CD4-positive, alpha-beta memory T cell (primary cell): ENCODE data around the gene ZDHHC14. TPM values are rescaled to one million over a fixed set of nuclear protein-coding genes. Genes with fewer than 3 reads are reported as not detected.

Source experiments
- CTCF ChIA-PET: fragments of 350-600 bp; sonication (Branson Sonifier 250); formaldehyde crosslinking; loops from one replicate; lab custom pipeline; 2021; ENCODE audit warnings: inconsistent platforms; ENCODE audit not compliant: partially characterized antibody; lab: Charles Lee
- POLR2A ChIA-PET: fragments of 350-600 bp; sonication (Branson Sonifier 250); formaldehyde crosslinking; loops from one replicate; lab custom pipeline; 2021; ENCODE audit not compliant: partially characterized antibody; lab: Charles Lee
- DNase-seq, 5 donors: peaks; one replicate each; pipeline versions ENCODE4 v3.0.0 to v3.0.0-alpha.2; 2020 to 2022; ENCODE audit warnings: mixed read lengths in 1 of 5
- H3K27ac ChIP-seq: one replicate; pipeline ENCODE4 v1.7.0; 2013; ENCODE audit warnings: low read depth, low read length
- H3K27me3 ChIP-seq: 2 replicates; pipeline ENCODE4 v1.7.0; 2013; ENCODE audit warnings: mild to moderate bottlenecking, low read length, moderate library complexity; ENCODE audit not compliant: insufficient read depth
- H3K36me3 ChIP-seq: 2 replicates; pipeline ENCODE4 v1.7.0; 2013; ENCODE audit warnings: mild to moderate bottlenecking, low read length, moderate library complexity; ENCODE audit not compliant: insufficient read depth
- H3K4me1 ChIP-seq: 2 replicates; pipeline ENCODE4 v1.7.0; 2013; ENCODE audit warnings: mild to moderate bottlenecking, low read length, moderate library complexity; ENCODE audit not compliant: insufficient read depth
- H3K4me3 ChIP-seq, 2 donors: one replicate each; pipeline ENCODE4 v1.7.0; 2013; ENCODE audit warnings: low read length in 2 of 2, mild to moderate bottlenecking in 1 of 2
- H3K9me3 ChIP-seq, 2 donors: one replicate each; pipeline ENCODE4 v1.7.0; 2013; ENCODE audit warnings: low read length in 2 of 2, control low read depth in 1 of 2; ENCODE audit not compliant: control insufficient read depth in 1 of 2
- H3K27ac Mint-ChIP-seq, 7 donors: one replicate each; pipeline ENCODE4 v1.8.0; 2020 to 2021; ENCODE audit warnings: mixed read lengths in 7 of 7, mild to moderate bottlenecking in 6 of 7, inconsistent platforms in 3 of 7, moderate library complexity in 3 of 7
- H3K27me3 Mint-ChIP-seq, 2 donors: one replicate each; pipeline ENCODE4 v1.8.0; 2020 to 2021; ENCODE audit warnings: mixed read lengths in 2 of 2
- H3K36me3 Mint-ChIP-seq, 2 donors: one replicate each; pipeline ENCODE4 v1.8.0; 2020 to 2021; ENCODE audit warnings: mixed read lengths in 2 of 2, inconsistent platforms in 1 of 2, mild to moderate bottlenecking in 1 of 2
- H3K4me1 Mint-ChIP-seq, 4 donors: one replicate each; pipeline ENCODE4 v1.8.0; 2020 to 2021; ENCODE audit warnings: mixed read lengths in 4 of 4, mild to moderate bottlenecking in 1 of 4
- H3K4me3 Mint-ChIP-seq, 8 donors: one replicate each; pipeline ENCODE4 v1.8.0; 2020 to 2021; ENCODE audit warnings: mixed read lengths in 8 of 8, mild to moderate bottlenecking in 7 of 8, moderate library complexity in 6 of 8, inconsistent platforms in 3 of 8
- H3K9me3 Mint-ChIP-seq, 8 donors: one replicate each; pipeline ENCODE4 v1.8.0; 2020 to 2021; ENCODE audit warnings: mixed read lengths in 8 of 8, mild to moderate bottlenecking in 5 of 8, inconsistent platforms in 3 of 8, moderate library complexity in 1 of 8
- intact Hi-C: fragments of 100-400 bp; cut with micrococcal nuclease; formaldehyde crosslinking; loops from one replicate; pipeline ENCODE4 v1.15.1; 2023
- polyA plus RNA-seq, 2 donors: library from polyadenylated mRNA; unstranded; fragments of 300-500 nt; fragmentation: Illumina TruSeq; gene quantifications; one replicate each; pipeline ENCODE4 v1.2.3, GENCODE V29; 2021
- total RNA-seq, 2 experiments: library from RNA; stranded (reverse); gene quantifications; one replicate each; pipeline ENCODE4 v1.2.3, GENCODE V29; 2021

ZDHHC14 gene
- total and polyA plus RNA-seq, 4 experiments from 2014 or later = 1.5 to 1.9 (median 1.7) TPM

GRCh38 chr6:157645201-157645795, 264.3 kb downstream of the ZDHHC14 start:
- H3K27me3 ChIP-seq = no peaks in the 10 kb centered on the region
- H3K4me3 ChIP-seq = no peak overlapping the region
- peaks cover 8% of the 10 kb centered on the region for H3K4me1 ChIP-seq
- H3K9me3 ChIP-seq = no peaks in the 10 kb centered on the region
- no peak overlapping the region for H3K27ac ChIP-seq
- intact Hi-C loops = no loop called here
- H3K27me3 Mint-ChIP-seq = no peaks in the 10 kb centered on the region
- no peak overlapping the region for H3K4me3 Mint-ChIP-seq
- H3K9me3 Mint-ChIP-seq = no peaks in the 10 kb centered on the region
- DNase-seq = no peak
- H3K36me3 ChIP-seq = no peaks in the 10 kb centered on the region
- H3K27ac Mint-ChIP-seq = no peak overlapping the region
- no peaks in the 10 kb centered on the region for H3K36me3 Mint-ChIP-seq
- H3K4me1 Mint-ChIP-seq = peaks cover 2 to 15% (median 8%) of the 10 kb centered on the region in 4 donors
- ChIA-PET CTCF (no interaction called here), POLR2A (no interaction called here)

- ChIA-PET POLR2A (no interaction called here), CTCF (no interaction called here)
- Histone ChIP-seq H3K4me3 (no peak overlapping the region), H3K9me3 (no peaks in the 10 kb centered on the region), H3K36me3 (no peaks in the 10 kb centered on the region), H3K27me3 (no peaks in the 10 kb centered on the region), H3K4me1 (peaks cover 8% of the 10 kb centered on the region), H3K27ac (no peak overlapping the region)
- DNase-seq = no peak
- no peaks in the 10 kb centered on the region for H3K9me3 Mint-ChIP-seq
- peaks cover 2 to 15% (median 8%) of the 10 kb centered on the region in 4 donors for H3K4me1 Mint-ChIP-seq
- H3K4me3 Mint-ChIP-seq = no peak overlapping the region
- H3K27ac Mint-ChIP-seq = no peak overlapping the region
- H3K27me3 Mint-ChIP-seq = no peaks in the 10 kb centered on the region
- no peaks in the 10 kb centered on the region for H3K36me3 Mint-ChIP-seq
- intact Hi-C loops = no loop called here
Observed at GRCh38 chr6:157646012-157646411, 265.0 kb downstream of the ZDHHC14 start.

GRCh38 chr6:157647261-157647915, 266.4 kb downstream of the ZDHHC14 start:
- H3K27ac ChIP-seq = no peak overlapping the region
- Mint-ChIP-seq H3K9me3 (no peaks in the 10 kb centered on the region), H3K27me3 (no peaks in the 10 kb centered on the region), H3K4me3 (no peak overlapping the region), H3K4me1 (peaks cover 2 to 15% (median 8%) of the 10 kb centered on the region in 4 donors), H3K27ac (peak overlapping the region in 2 of 7 donors; percentile 54 to 60), H3K36me3 (no peaks in the 10 kb centered on the region)
- no peaks in the 10 kb centered on the region for H3K27me3 ChIP-seq
- DNase-seq = no peak
- POLR2A ChIA-PET = no interaction called here
- H3K4me3 ChIP-seq = no peak overlapping the region
- no peaks in the 10 kb centered on the region for H3K9me3 ChIP-seq
- peaks cover 8% of the 10 kb centered on the region for H3K4me1 ChIP-seq
- CTCF ChIA-PET = interaction anchor here (1.4 kb wide), 1 partner anchor 15 kb away, joined by 3 read pairs; no protein-coding TSS in a partner anchor
- H3K36me3 ChIP-seq = no peaks in the 10 kb centered on the region
- intact Hi-C loops = no loop called here

GRCh38 chr6:157648561-157648960, 267.6 kb downstream of the ZDHHC14 start:
- Mint-ChIP-seq H3K36me3 (no peaks in the 10 kb centered on the region), H3K27me3 (no peaks in the 10 kb centered on the region), H3K4me3 (no peak overlapping the region), H3K4me1 (peaks cover 2 to 15% (median 8%) of the 10 kb centered on the region in 4 donors), H3K27ac (no peak overlapping the region), H3K9me3 (no peaks in the 10 kb centered on the region)
- no peaks in the 10 kb centered on the region for H3K9me3 ChIP-seq
- H3K4me1 ChIP-seq = peaks cover 8% of the 10 kb centered on the region
- H3K36me3 ChIP-seq = no peaks in the 10 kb centered on the region
- no peaks in the 10 kb centered on the region for H3K27me3 ChIP-seq
- no peak overlapping the region for H3K27ac ChIP-seq
- ChIA-PET POLR2A (no interaction called here), CTCF (interaction anchor here (1.4 kb wide), 1 partner anchor 14 kb away, joined by 3 read pairs; no protein-coding TSS in a partner anchor)
- H3K4me3 ChIP-seq = no peak overlapping the region
- DNase-seq = no peak
- intact Hi-C loops = no loop called here

GRCh38 chr6:157649311-157650260, 268.6 kb downstream of the ZDHHC14 start:
- intact Hi-C loops = no loop called here
- CTCF ChIA-PET = interaction anchor here (1.2 kb wide), 1 partner anchor 19 kb away, joined by 3 read pairs; no protein-coding TSS in a partner anchor
- no peaks in the 10 kb centered on the region for H3K9me3 ChIP-seq
- H3K27ac Mint-ChIP-seq = no peak overlapping the region
- no peaks in the 10 kb centered on the region for H3K27me3 ChIP-seq
- POLR2A ChIA-PET = no interaction called here
- no peaks in the 10 kb centered on the region for H3K36me3 Mint-ChIP-seq
- H3K36me3 ChIP-seq = no peaks in the 10 kb centered on the region
- H3K4me1 ChIP-seq = peaks cover 8% of the 10 kb centered on the region
- H3K4me3 ChIP-seq = no peak overlapping the region
- no peaks in the 10 kb centered on the region for H3K27me3 Mint-ChIP-seq
- H3K4me3 Mint-ChIP-seq = no peak overlapping the region
- H3K27ac ChIP-seq = no peak overlapping the region
- H3K4me1 Mint-ChIP-seq = peaks cover 2 to 15% (median 8%) of the 10 kb centered on the region in 4 donors
- H3K9me3 Mint-ChIP-seq = no peaks in the 10 kb centered on the region
- DNase-seq = no peak

GRCh38 chr6:157650261-157650640, 269.3 kb downstream of the ZDHHC14 start:
- Histone ChIP-seq H3K4me1 (peaks cover 8% of the 10 kb centered on the region), H3K4me3 (no peak overlapping the region), H3K9me3 (no peaks in the 10 kb centered on the region), H3K27ac (no peak overlapping the region), H3K27me3 (no peaks in the 10 kb centered on the region), H3K36me3 (no peaks in the 10 kb centered on the region)
- Mint-ChIP-seq H3K9me3 (no peaks in the 10 kb centered on the region), H3K27me3 (no peaks in the 10 kb centered on the region), H3K4me1 (peaks cover 2 to 15% (median 8%) of the 10 kb centered on the region in 4 donors), H3K27ac (no peak overlapping the region), H3K36me3 (no peaks in the 10 kb centered on the region), H3K4me3 (peak overlapping the region in 1 of 8 donors; percentile 41)
- ChIA-PET CTCF (interaction anchor here (1.2 kb wide), 1 partner anchor 18 kb away, joined by 3 read pairs; no protein-coding TSS in a partner anchor), POLR2A (no interaction called here)
- intact Hi-C loops = no loop called here
- no peak for DNase-seq

- Histone ChIP-seq H3K27me3 (no peaks in the 10 kb centered on the region), H3K9me3 (no peaks in the 10 kb centered on the region), H3K4me3 (no peak overlapping the region), H3K27ac (no peak overlapping the region), H3K36me3 (no peaks in the 10 kb centered on the region), H3K4me1 (peaks cover 8% of the 10 kb centered on the region)
- Mint-ChIP-seq H3K36me3 (no peaks in the 10 kb centered on the region), H3K9me3 (no peaks in the 10 kb centered on the region), H3K4me3 (no peak overlapping the region), H3K4me1 (peaks cover 2 to 15% (median 8%) of the 10 kb centered on the region in 4 donors), H3K27ac (no peak overlapping the region), H3K27me3 (no peaks in the 10 kb centered on the region)
- CTCF ChIA-PET = interaction anchor here (1.2 kb wide), 1 partner anchor 17 kb away, joined by 3 read pairs; no protein-coding TSS in a partner anchor
- POLR2A ChIA-PET = no interaction called here
- intact Hi-C loops = no loop called here
- no peak for DNase-seq
Observed at GRCh38 chr6:157650801-157651200, 269.8 kb downstream of the ZDHHC14 start.
